ENCODE data around the gene MAP4K2.
"Not testable (repeated sequence)": the region's sequence is repeated elsewhere in the genome, so short reads cannot be mapped to it uniquely, and the experiment has no call there.

MAP4K2 gene

GRCh38 chr11:64838600-64839334, 35.8 kb upstream of the MAP4K2 start:
- DNase-seq = no peak

GRCh38 chr11:64837887-64838351, 34.9 kb upstream of the MAP4K2 start:
- DNase-seq = no peak

GRCh38 chr11:64836448-64837072, 33.5 kb upstream of the MAP4K2 start:
- DNase-seq = no peak

- no peak for DNase-seq
These were observed 32.8 kb upstream of the MAP4K2 start for GRCh38 chr11:64835616-64836447.

- no peak for DNase-seq
These were observed 32.0 kb upstream of the MAP4K2 start for GRCh38 chr11:64834723-64835615.

GRCh38 chr11:64834031-64834722, 31.2 kb upstream of the MAP4K2 start:
- no peak for DNase-seq

GRCh38 chr11:64833509-64833908, 30.5 kb upstream of the MAP4K2 start:
- no peak for DNase-seq

- DNase-seq = no peak
These were observed 30.1 kb upstream of the MAP4K2 start for GRCh38 chr11:64833198-64833502.

- no peak for DNase-seq
These were observed 29.6 kb upstream of the MAP4K2 start for GRCh38 chr11:64832467-64833197.

GRCh38 chr11:64831411-64831891, 28.4 kb upstream of the MAP4K2 start:
- peak in 2 of 3 experiments; percentile 52 to 75 for DNase-seq

- no peak for DNase-seq
These were observed 26.7 kb upstream of the MAP4K2 start for GRCh38 chr11:64829536-64830251.

GRCh38 chr11:64827451-64827839, 24.4 kb upstream of the MAP4K2 start:
- DNase-seq = no peak

- no peak for DNase-seq
These were observed 23.8 kb upstream of the MAP4K2 start for GRCh38 chr11:64826578-64827450.

- DNase-seq = no peak
These were observed 23.0 kb upstream of the MAP4K2 start for GRCh38 chr11:64826062-64826461.

GRCh38 chr11:64823568-64824119, 20.6 kb upstream of the MAP4K2 start:
- DNase-seq = no peak

- DNase-seq = no peak
These were observed 14.5 kb upstream of the MAP4K2 start for GRCh38 chr11:64817476-64817875.

- DNase-seq = not testable (repeated sequence)
These were observed 12.4 kb upstream of the MAP4K2 start for GRCh38 chr11:64815433-64815832.

GRCh38 chr11:64814712-64815187, 11.7 kb upstream of the MAP4K2 start:
- no peak for DNase-seq

GRCh38 chr11:64813826-64814225, 10.8 kb upstream of the MAP4K2 start:
- DNase-seq = no peak

Measured in NCI-H1417 (cell line).